Measurements from ENCODE around the gene IQSEC1. TPM values are rescaled to one million over a fixed set of nuclear protein-coding genes. Genes with fewer than 3 reads are reported as not detected.

The IQSEC1 gene
- total RNA-seq, 1 donor from 2014 or later: 31.3 TPM

DNA sequence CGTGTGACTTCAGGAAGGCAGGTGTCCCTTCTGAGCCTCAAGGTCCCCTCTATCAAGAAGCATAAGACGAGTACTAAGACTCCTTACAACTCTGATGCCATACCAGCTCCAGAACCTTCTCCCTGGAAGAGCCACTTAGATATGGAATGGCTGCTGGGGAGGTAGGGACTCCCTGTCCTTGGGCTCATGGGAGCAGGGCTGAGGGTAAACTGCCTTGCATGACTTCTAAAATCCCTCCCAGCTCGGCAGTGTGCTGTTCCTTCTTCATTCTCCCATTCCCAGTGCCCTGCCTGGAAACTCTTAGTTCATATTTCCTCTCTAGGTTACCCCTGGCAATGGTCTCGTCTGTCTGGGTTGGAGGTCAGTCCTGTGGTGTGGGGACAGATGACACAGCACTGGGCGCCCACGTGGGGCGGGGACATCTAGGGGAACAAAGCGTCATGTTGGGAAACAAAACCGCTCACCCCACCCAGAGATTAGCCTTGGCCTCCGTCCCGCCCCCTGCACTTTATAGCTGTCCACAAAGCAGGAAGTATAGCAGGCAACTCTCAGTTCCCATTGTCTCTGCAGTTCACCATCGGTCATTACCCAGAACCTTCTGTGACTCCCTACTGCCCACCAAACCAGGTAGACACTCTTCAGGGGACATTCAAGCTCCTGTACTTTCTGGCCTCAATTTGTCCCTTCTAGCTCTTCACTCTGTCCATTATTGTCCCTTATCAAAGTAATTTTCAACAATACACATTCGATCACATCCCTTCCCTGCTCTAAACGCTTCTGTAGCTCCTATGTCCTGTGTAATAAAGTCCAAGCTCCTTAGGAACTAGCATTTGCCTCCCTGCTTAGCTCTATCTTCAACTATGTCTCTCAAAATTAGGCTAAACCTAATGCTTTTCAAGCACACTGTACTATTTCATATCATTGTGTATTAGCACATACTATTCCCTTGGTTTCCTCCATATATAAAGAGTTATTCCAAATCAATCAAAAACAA lies 73.8 kb downstream of the IQSEC1 start:
- DNase-seq (ENCODE audit: low read depth, low spot score): no peak
- Mint-ChIP-seq H3K27me3 (ENCODE audit: low read depth) (peaks cover 13% of the 10 kb centered on the region), H3K36me3 (ENCODE audit: low read depth) (no peaks in the 10 kb centered on the region), H3K9me3 (no peaks in the 10 kb centered on the region), H3K27ac (ENCODE audit: unreplicated experiment) (no peak overlapping the region), H3K4me3 (peak overlapping the region; percentile 17), H3K4me1 (peaks cover 35% of the 10 kb centered on the region)
- no peak for TF ChIP-seq CTCF (conservative IDR thresholded peaks at IDR 0.05)

GRCh38 chr3:12998648-12999047 lies 74.6 kb downstream of the IQSEC1 start:
- Mint-ChIP-seq H3K36me3 (ENCODE audit: low read depth) (no peaks in the 10 kb centered on the region), H3K4me1 (peaks cover 28% of the 10 kb centered on the region), H3K4me3 (peak overlapping the region; percentile 17), H3K9me3 (no peaks in the 10 kb centered on the region), H3K27ac (ENCODE audit: unreplicated experiment) (no peak overlapping the region), H3K27me3 (ENCODE audit: low read depth) (peaks cover 14% of the 10 kb centered on the region)
- no peak for DNase-seq (ENCODE audit: low read depth, low spot score)
- no peak for TF ChIP-seq CTCF (conservative IDR thresholded peaks at IDR 0.05)

GRCh38 chr3:12997387-12997786 lies 75.8 kb downstream of the IQSEC1 start:
- Mint-ChIP-seq H3K4me3 (no peak overlapping the region), H3K4me1 (peaks cover 15% of the 10 kb centered on the region), H3K36me3 (ENCODE audit: low read depth) (no peaks in the 10 kb centered on the region), H3K27ac (ENCODE audit: unreplicated experiment) (no peak overlapping the region), H3K27me3 (ENCODE audit: low read depth) (peaks cover 25% of the 10 kb centered on the region), H3K9me3 (no peaks in the 10 kb centered on the region)
- no peak for TF ChIP-seq CTCF (conservative IDR thresholded peaks at IDR 0.05)
- no peak for DNase-seq (ENCODE audit: low read depth, low spot score)

- no peak for TF ChIP-seq CTCF (conservative IDR thresholded peaks at IDR 0.05)
- no peak for DNase-seq (ENCODE audit: low read depth, low spot score)
- no peak overlapping the region for H3K4me3 Mint-ChIP-seq
- H3K36me3 Mint-ChIP-seq (ENCODE audit: low read depth): no peaks in the 10 kb centered on the region
- no peak overlapping the region for H3K27ac Mint-ChIP-seq (ENCODE audit: unreplicated experiment)
- H3K9me3 Mint-ChIP-seq: no peaks in the 10 kb centered on the region
- H3K27me3 Mint-ChIP-seq (ENCODE audit: low read depth): peaks cover 31% of the 10 kb centered on the region
- peaks cover 15% of the 10 kb centered on the region for H3K4me1 Mint-ChIP-seq
Observed at GRCh38 chr3:12996181-12996506, 77.1 kb downstream of the IQSEC1 start.

- Mint-ChIP-seq H3K9me3 (no peaks in the 10 kb centered on the region), H3K36me3 (ENCODE audit: low read depth) (no peaks in the 10 kb centered on the region), H3K27ac (ENCODE audit: unreplicated experiment) (peak overlapping the region; percentile 85), H3K4me3 (peak overlapping the region; percentile 1), H3K27me3 (ENCODE audit: low read depth) (peaks cover 35% of the 10 kb centered on the region), H3K4me1 (peaks cover 15% of the 10 kb centered on the region)
- no peak for TF ChIP-seq CTCF (conservative IDR thresholded peaks at IDR 0.05)
- DNase-seq (ENCODE audit: low read depth, low spot score): no peak
Observed at GRCh38 chr3:12995389-12996180, 77.6 kb downstream of the IQSEC1 start.
